Tibial nerve (tissue), 4 donors: ENCODE data around the gene CCDC150. TPM values are rescaled to one million over a fixed set of nuclear protein-coding genes. Genes with fewer than 3 reads are reported as not detected.

ENCODE experiments used
- DNase-seq, 2 donors: peaks; one replicate each; pipeline ENCODE4 v3.0.0-alpha.2; 2019; ENCODE audit warnings: low spot score in 2 of 2
- H3K27ac ChIP-seq, 4 donors: fragments of 200-600 bp; sonication (generic) in 3 of 4; one replicate each; pipeline ENCODE4 v1.5.1; 2017 to 2019; ENCODE audit warnings: mild to moderate bottlenecking in 1 of 4
- H3K27me3 ChIP-seq, 2 donors: fragments of 200-600 bp; sonication (generic) in 1 of 2; one replicate each; pipeline versions ENCODE4 v1.5.1 to v1.6.0; 2017 to 2019
- H3K36me3 ChIP-seq, 3 donors: fragments of 200-600 bp; sonication (generic); one replicate each; pipeline ENCODE4 v1.5.1; 2018 to 2019
- H3K4me1 ChIP-seq, 4 donors: fragments of 200-600 bp; sonication (generic) in 3 of 4; one replicate each; pipeline ENCODE4 v1.5.1; 2017 to 2019
- H3K4me3 ChIP-seq, 4 donors: fragments of 200-600 bp; sonication (generic) in 3 of 4; one replicate each; pipeline ENCODE4 v1.5.1; 2017 to 2019; ENCODE audit warnings: mild to moderate bottlenecking in 1 of 4, moderate library complexity in 1 of 4
- H3K9me3 ChIP-seq, 4 donors: fragments of 200-600 bp; sonication (generic) in 3 of 4; one replicate each; pipeline ENCODE4 v1.5.1; 2017 to 2019
- CTCF ChIP-seq, 5 experiments: fragments of 200-600 bp in 3 of 5; fragments of 450-650 bp in 2 of 5; sonication (generic) in 3 of 5; IDR thresholded peaks; one replicate each; pipeline ENCODE4 v1.5.1; 2016 to 2019; ENCODE audit warnings: antibody characterized with exemption in 5 of 5, mild to moderate bottlenecking in 3 of 5, moderate library complexity in 2 of 5
- EP300 ChIP-seq, 2 donors: sonication (generic); formaldehyde crosslinking; IDR thresholded peaks; one replicate each; pipeline ENCODE4 v1.6.1; 2017; ENCODE audit warnings: antibody characterized with exemption in 2 of 2, mild to moderate bottlenecking in 1 of 2
- POLR2A ChIP-seq, 2 donors: fragments of 450-650 bp; IDR thresholded peaks; one replicate each; pipeline ENCODE4 v1.6.1; 2017; ENCODE audit warnings: antibody characterized with exemption in 2 of 2, mild to moderate bottlenecking in 2 of 2, moderate library complexity in 2 of 2
- WGBS, 2 donors: methylation state at CpG; one replicate each; pipeline ENCODE4 v1.1.5; 2018; 5-methylcytosine and 5-hydroxymethylcytosine counted together
- total RNA-seq, 4 donors: library from RNA; depleted of rRNA; stranded (reverse); fragments of >200 nt; gene quantifications; one replicate each; pipeline ENCODE4 v1.1.0, GENCODE V29; 2016

The CCDC150 gene
- total RNA-seq, 4 donors from 2014 or later, result 1.8 to 3.5 (median 2.5) TPM

DNA sequence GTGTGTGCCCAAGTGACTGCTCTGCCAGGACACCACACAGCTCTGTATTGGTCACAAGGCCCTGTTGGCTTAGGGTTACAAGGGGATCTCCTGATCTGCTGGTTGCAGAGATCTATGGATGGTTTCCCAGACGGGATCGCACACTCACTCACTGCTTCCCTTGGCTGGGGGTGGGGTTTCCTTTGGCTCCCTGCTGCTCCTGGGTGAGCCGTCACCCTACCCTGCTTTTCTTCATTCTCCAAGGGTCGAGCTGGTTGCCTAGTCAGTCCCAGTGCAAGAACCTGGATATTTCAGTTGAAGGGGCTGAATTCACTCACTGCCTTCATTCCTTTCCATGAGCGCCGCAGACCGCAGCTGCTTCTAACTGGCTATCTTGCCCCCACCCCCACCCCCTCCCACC is 103.7 kb downstream of the CCDC150 start:
- 93 to 99% methylated on average over 7 of the region's 7 CpGs for WGBS, 2 donors
- H3K36me3 ChIP-seq, result no peaks in the 10 kb centered on the region
- no peaks in the 10 kb centered on the region for H3K27me3 ChIP-seq
- H3K27ac ChIP-seq, result no peak overlapping the region
- no peak overlapping the region for H3K4me3 ChIP-seq
- no peak for DNase-seq
- TF ChIP-seq EP300 (IDR thresholded peaks at IDR 0.05) (no peak), POLR2A (IDR thresholded peaks at IDR 0.05) (no peak), CTCF (IDR thresholded peaks at IDR 0.05) (no peak)
- H3K4me1 ChIP-seq, result no peaks in the 10 kb centered on the region
- peaks cover 0 to 4% (median 2%) of the 10 kb centered on the region in 4 donors for H3K9me3 ChIP-seq

GRCh38 chr2:196745711-196746110 is 106.2 kb downstream of the CCDC150 start:
- H3K4me3 ChIP-seq, result no peak overlapping the region
- TF ChIP-seq CTCF (IDR thresholded peaks at IDR 0.05) (no peak), EP300 (IDR thresholded peaks at IDR 0.05) (no peak)
- DNase-seq, result no peak
- peaks cover 0 to 4% (median 0%) of the 10 kb centered on the region in 4 donors for H3K9me3 ChIP-seq
- no peak overlapping the region for H3K27ac ChIP-seq
- no peaks in the 10 kb centered on the region for H3K27me3 ChIP-seq
- peaks cover 0 to under 1% (median 0%) of the 10 kb centered on the region in 4 donors for H3K4me1 ChIP-seq
- H3K36me3 ChIP-seq, result no peaks in the 10 kb centered on the region

DNA sequence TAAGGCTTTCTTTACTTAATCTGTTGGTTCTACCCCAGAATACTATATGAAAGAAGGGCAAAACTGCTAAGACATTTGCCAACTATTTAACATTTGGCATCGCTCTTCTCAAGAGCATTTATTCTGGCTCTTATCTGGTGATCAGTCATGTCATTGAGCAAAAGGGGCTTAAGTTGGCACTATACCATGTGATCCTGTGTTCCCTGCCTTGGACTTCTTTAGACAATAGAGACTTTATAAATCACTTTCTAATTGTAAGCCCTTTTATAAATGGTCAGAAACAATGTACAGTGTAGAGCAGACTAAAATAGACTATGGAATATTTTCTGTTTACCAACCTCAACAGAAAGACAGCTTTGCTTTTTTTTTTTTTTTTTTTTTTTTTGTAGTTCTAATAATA is 107.9 kb downstream of the CCDC150 start:
- Histone ChIP-seq H3K4me1 (peaks cover 0 to 5% (median 2%) of the 10 kb centered on the region in 4 donors), H3K4me3 (no peak overlapping the region), H3K36me3 (no peaks in the 10 kb centered on the region), H3K27me3 (no peaks in the 10 kb centered on the region), H3K9me3 (no peaks in the 10 kb centered on the region), H3K27ac (no peak overlapping the region)
- TF ChIP-seq CTCF (IDR thresholded peaks at IDR 0.05), result no peak
- no peak for TF ChIP-seq POLR2A (IDR thresholded peaks at IDR 0.05)
- no peak for TF ChIP-seq EP300 (IDR thresholded peaks at IDR 0.05)
- no peak for DNase-seq
- WGBS, 2 donors, result 50 to 59% methylated on average over 1 of the region's 1 CpG

DNA sequence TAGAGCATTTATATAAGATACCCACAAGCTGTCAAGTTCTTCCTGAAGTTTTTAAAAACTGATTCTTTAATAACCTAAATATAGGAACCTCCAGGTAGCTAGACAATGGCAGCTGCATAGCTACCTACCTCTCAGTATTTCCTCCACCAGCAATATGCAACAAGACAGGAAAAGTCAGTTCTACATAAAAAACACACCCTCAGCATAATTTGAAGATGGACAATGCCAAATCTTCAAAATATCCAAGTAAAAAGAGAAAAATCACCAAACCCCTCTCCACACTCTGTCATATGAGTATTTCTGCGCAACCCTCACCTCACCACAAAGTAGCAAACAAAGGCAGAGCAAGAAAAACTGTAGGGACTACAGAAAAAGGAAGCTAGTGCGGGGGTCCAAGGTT is 108.6 kb downstream of the CCDC150 start:
- H3K27ac ChIP-seq, result no peak overlapping the region
- H3K27me3 ChIP-seq, result no peaks in the 10 kb centered on the region
- DNase-seq, result no peak
- peaks cover 0 to 5% (median 2%) of the 10 kb centered on the region in 4 donors for H3K4me1 ChIP-seq
- TF ChIP-seq POLR2A (IDR thresholded peaks at IDR 0.05) (no peak), CTCF (IDR thresholded peaks at IDR 0.05) (no peak), EP300 (IDR thresholded peaks at IDR 0.05) (no peak)
- H3K4me3 ChIP-seq, result no peak overlapping the region
- WGBS, 2 donors, result 87 to 90% methylated on average over 2 of the region's 2 CpGs
- H3K36me3 ChIP-seq, result no peaks in the 10 kb centered on the region
- no peaks in the 10 kb centered on the region for H3K9me3 ChIP-seq

DNA sequence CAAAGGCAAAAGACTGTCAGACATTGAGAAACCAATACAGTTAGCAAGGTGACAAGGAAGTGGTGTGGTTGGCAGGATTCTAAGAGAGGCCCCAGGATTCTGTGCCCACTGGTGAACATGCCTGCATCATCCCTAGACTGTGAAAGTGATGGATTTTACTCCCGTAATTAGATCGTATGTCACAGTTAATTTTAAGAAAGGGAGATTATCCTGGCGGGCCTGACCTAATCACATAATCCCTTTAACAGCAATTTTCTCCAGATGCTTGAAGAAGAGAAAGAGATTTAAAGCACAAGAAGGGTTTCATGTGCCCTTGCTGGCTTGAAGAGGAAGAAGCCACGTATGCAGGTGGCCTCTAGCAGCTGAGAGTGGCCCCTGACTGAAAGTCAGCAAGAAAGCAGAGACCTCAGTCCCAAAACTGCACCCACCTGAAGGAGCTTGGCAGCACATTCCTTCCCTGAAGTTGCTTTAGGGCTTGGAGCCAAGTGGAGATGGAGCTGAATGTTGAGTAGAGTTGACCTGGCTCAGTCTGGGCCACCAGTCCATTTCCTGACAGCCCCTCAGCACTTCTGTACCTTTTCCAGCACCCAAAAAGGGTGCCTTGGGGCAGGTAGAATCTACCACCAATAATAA is 110.9 kb downstream of the CCDC150 start:
- Histone ChIP-seq H3K27me3 (no peaks in the 10 kb centered on the region), H3K4me3 (no peak overlapping the region), H3K36me3 (no peaks in the 10 kb centered on the region), H3K27ac (no peak overlapping the region), H3K4me1 (peaks cover 0 to 5% (median 2%) of the 10 kb centered on the region in 4 donors), H3K9me3 (peaks cover 0 to 6% (median 0%) of the 10 kb centered on the region in 4 donors)
- DNase-seq, result no peak
- TF ChIP-seq EP300 (IDR thresholded peaks at IDR 0.05), result no peak
- TF ChIP-seq POLR2A (IDR thresholded peaks at IDR 0.05), result no peak
- TF ChIP-seq CTCF (IDR thresholded peaks at IDR 0.05), result no peak
- WGBS, 2 donors, result 91 to 95% methylated on average over 4 of the region's 4 CpGs
